M059J (cell line): ENCODE measurements around the gene ENAM. TPM values are rescaled to one million over a fixed set of nuclear protein-coding genes. Genes with fewer than 3 reads are reported as not detected.
A peak's percentile ranks its signal among the peaks of the same experiment; 100 is the strongest.

ENCODE experiments used
- DNase-seq: peaks from one replicate; pipeline ENCODE4 v3.0.0-alpha.2; 2012; ENCODE audit warnings: low read depth
- total RNA-seq: library from RNA; depleted of rRNA; stranded (reverse); fragments of >200 nt; shearing (Covaris generic); gene quantifications from 2 replicates; pipeline ENCODE4 v1.2.3, GENCODE V29; 2014; rRNA removed

ENAM gene, protein sequence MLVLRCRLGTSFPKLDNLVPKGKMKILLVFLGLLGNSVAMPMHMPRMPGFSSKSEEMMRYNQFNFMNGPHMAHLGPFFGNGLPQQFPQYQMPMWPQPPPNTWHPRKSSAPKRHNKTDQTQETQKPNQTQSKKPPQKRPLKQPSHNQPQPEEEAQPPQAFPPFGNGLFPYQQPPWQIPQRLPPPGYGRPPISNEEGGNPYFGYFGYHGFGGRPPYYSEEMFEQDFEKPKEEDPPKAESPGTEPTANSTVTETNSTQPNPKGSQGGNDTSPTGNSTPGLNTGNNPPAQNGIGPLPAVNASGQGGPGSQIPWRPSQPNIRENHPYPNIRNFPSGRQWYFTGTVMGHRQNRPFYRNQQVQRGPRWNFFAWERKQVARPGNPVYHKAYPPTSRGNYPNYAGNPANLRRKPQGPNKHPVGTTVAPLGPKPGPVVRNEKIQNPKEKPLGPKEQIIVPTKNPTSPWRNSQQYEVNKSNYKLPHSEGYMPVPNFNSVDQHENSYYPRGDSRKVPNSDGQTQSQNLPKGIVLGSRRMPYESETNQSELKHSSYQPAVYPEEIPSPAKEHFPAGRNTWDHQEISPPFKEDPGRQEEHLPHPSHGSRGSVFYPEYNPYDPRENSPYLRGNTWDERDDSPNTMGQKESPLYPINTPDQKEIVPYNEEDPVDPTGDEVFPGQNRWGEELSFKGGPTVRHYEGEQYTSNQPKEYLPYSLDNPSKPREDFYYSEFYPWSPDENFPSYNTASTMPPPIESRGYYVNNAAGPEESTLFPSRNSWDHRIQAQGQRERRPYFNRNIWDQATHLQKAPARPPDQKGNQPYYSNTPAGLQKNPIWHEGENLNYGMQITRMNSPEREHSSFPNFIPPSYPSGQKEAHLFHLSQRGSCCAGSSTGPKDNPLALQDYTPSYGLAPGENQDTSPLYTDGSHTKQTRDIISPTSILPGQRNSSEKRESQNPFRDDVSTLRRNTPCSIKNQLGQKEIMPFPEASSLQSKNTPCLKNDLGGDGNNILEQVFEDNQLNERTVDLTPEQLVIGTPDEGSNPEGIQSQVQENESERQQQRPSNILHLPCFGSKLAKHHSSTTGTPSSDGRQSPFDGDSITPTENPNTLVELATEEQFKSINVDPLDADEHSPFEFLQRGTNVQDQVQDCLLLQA
- not detected in 2 replicates for total RNA-seq

- no peak for DNase-seq
Measured at GRCh38 chr4:70628444-70628843, at the start of gene ENAM. ENAM (plus strand) TSS chr4:70628744; CDS start chr4:70629501, 757 bp downstream.

- DNase-seq = no peak
Measured at GRCh38 chr4:70581980-70582379, 46.6 kb upstream of the ENAM start.

- peak; percentile 26 for DNase-seq
Measured at GRCh38 chr4:70583952-70584834, 44.4 kb upstream of the ENAM start.

- DNase-seq = no peak
Measured at GRCh38 chr4:70586841-70587240, 41.7 kb upstream of the ENAM start.

GRCh38 chr4:70589785-70590184, 38.8 kb upstream of the ENAM start:
- no peak for DNase-seq

DNA sequence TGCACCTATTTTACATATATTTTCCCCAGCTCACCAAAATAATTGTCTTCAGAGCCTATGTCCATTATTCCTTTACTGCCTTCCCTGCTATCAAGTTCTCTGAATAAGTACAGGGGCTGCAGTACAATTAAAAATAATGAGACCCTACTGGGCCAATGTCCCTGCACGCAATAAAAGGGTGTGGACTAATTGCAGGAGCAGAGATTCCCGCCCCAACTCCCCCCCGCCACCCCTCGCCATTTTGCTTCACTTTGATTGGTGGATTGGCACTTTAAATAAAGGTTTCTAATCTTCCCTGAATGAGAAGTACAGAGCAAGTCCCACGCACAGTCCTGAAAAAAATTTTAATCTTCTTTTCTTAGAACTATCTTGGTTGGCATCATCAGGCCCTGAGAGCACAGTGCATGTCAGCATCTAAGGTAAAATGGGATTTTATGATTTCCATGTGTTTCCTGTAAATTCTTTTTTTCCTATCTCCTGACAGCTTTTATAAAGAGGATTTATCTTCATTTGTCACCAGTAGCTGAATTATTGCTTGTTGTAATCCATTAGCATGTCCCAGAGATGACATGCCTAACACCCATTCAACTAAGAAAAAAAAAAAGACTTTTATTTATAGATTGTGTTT, 36.5 kb upstream of the ENAM start, which contains the start of gene AMBN:
Gene AMBN (plus strand): TSS at position 302 of the 628 bp plus-strand sequence. CDS start 103 bp downstream, at position 405.
- DNase-seq = no peak

GRCh38 chr4:70594196-70594595, 34.3 kb upstream of the ENAM start:
- no peak for DNase-seq

DNA sequence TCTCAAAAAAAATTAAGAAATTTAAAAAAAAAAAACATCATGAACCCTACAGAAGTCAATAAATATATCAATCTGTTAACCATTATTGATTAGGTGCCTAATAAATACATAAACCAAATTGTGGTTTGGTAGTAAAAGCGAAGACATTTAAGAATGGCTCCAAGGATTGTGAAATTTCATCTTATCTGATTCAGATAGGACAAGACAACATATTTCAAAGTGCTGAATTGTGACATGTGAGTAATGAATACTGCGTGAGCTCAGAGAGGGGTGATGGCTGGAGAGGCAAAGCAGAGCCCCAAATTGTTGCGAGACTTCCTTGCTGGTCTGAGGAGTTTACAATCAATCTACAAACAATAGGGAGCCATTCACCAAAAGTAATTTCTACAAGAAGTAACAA, 28.2 kb upstream of the ENAM start:
- DNase-seq = no peak

DNA sequence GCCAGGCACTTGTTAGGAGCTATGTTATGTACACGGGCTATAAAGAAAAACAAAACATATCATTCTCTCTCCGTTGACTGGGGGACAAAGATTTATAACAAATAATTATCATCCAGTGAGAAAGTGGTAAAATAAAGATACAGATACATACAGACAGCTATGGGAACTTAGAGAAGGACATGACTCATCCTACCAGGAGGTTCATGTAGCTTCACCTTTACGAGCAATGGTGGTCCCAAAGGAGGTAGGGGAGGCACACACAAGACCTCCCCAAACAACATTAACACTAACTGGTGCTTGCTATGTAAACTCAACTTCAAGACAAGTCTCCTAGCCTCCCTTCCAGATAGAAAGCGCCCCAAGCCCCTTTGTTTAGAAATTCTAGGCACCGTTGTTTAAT, 27.6 kb upstream of the ENAM start:
- no peak for DNase-seq

DNA sequence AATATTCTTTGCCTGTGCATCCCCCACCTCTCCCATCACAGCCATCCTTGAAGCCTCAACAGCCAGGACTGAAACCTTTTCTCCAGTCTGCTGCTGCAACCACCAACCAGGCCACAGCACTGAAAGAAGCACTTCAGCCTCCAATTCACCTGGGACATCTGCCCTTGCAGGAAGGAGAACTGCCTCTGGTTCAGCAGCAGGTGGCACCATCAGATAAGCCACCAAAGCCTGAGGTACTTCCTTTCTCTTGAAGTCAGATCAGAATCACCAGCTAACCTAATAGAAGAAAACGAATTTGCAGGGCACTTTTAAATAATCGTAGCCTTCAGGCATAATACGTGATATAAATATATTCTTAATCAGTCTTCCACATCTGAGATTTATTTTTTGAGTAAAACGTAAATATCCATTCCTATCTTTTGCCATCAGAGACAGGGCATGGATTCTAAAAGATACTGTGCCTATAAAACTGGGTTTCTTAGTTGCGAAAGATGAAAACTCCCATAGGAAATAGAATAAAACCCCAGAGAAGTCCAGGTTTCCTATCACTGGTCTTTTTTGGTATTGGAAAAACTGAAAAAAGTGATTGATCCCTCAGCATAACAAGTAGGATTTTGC, 27.0 kb upstream of the ENAM start:
- DNase-seq = peak; percentile 69

DNA sequence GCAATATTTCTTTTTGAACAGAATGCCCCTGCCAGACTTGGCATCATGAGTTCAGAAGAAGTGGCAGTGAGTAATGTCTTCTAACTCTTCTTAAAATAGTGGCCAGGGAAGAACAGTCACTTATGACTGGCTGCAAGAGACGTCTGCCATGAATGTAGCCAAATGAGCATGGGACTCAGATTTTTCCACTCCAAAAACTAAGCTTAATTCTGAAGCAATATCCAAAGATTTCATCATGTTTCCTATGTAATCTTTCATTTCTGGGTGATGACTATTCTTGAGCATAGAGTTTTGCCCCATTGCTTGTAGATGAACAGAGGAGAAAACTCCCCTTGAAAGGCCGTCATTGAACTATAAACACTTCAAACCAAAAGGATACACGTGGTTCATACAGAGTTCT, 24.7 kb upstream of the ENAM start:
- no peak for DNase-seq

- peak; percentile 71 for DNase-seq
Measured at GRCh38 chr4:70606459-70606858, 22.1 kb upstream of the ENAM start.

DNA sequence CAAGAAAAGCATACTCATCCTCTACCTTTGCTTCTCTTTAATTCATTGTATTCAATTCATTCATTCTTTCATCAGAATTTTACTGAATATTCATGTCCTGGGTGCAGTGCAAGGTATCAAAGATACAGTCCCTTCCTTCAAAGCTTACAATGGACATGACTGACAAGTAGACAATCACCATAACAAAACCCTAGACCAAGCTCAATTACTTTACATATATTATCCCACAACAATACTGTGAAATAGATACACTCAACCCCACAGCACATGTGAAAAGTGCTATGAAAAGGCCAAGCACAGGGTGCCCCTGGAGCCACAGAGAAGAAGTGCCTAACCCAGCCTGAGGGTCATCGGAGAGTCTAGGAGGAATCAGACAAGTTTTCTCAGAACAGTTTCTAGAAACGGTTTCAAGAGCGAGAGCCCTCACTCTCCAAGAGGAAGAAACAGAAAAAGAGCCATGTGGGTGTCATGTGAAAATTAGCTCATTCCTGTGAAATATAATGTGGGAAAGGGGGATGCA, 21.1 kb upstream of the ENAM start:
- DNase-seq = no peak

GRCh38 chr4:70608324-70608723, 20.2 kb upstream of the ENAM start:
- no peak for DNase-seq

GRCh38 chr4:70613306-70614183, 15.0 kb upstream of the ENAM start:
- DNase-seq = peak; percentile 22

- no peak for DNase-seq
Measured at GRCh38 chr4:70614184-70614555, 14.4 kb upstream of the ENAM start.

DNA sequence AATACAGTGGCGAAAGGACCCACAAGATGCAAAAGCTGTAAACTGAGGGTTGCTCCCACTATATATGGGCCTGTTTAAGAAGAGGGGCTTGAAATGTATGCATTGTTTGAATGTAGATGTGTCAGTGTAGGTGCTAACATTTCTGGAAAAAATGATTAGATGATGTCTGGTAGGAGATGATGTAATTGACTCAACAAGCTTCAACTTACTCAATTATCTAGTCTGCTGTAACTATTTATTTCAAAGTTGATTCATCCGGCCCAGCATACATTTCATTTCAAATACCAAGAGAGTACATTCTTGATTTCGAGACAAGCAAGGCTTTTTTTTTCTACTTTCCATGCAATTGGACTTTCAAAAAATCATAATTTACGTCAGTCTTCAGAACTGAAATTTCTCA, 9.3 kb upstream of the ENAM start:
- no peak for DNase-seq

GRCh38 chr4:70619778-70620177, 8.8 kb upstream of the ENAM start:
- no peak for DNase-seq

- DNase-seq = no peak
Measured at GRCh38 chr4:70623323-70623722, 5.2 kb upstream of the ENAM start.
